Activated CD8-positive, alpha-beta T cell treated with anti-CD3 and anti-CD28 coated beads for 36 hours (primary cell): ENCODE results near the gene AGAP1. TPM values are rescaled to one million over a fixed set of nuclear protein-coding genes. Genes with fewer than 3 reads are reported as not detected.

ENCODE experiments used
- ATAC-seq: fragments of 200-7000 bp; cut with Tn5 transposase; one replicate; pipeline ENCODE4 v1.10.0; 2021; ENCODE audit warnings: mild to moderate bottlenecking, moderate library complexity
- CTCF ChIA-PET: fragments of 350-600 bp; sonication (Branson Sonifier 250); formaldehyde crosslinking; loops from one replicate; lab custom pipeline; 2021; ENCODE audit warnings: antibody characterized with exemption; lab: Charles Lee
- POLR2A ChIA-PET: fragments of 350-600 bp; sonication (Branson Sonifier 250); formaldehyde crosslinking; loops from one replicate; lab custom pipeline; 2021; ENCODE audit warnings: antibody characterized with exemption; lab: Charles Lee
- DNase-seq: peaks from one replicate; pipeline ENCODE4 v3.0.0-alpha.2; 2020
- H3K27ac Mint-ChIP-seq: one replicate; pipeline ENCODE4 v1.8.0; 2021; ENCODE audit warnings: mild to moderate bottlenecking, mixed read lengths
- H3K27me3 Mint-ChIP-seq: one replicate; pipeline ENCODE4 v1.8.0; 2021; ENCODE audit warnings: mixed read lengths
- H3K36me3 Mint-ChIP-seq: one replicate; pipeline ENCODE4 v1.8.0; 2021; ENCODE audit warnings: low read depth, mixed read lengths
- H3K4me1 Mint-ChIP-seq: one replicate; pipeline ENCODE4 v1.8.0; 2021; ENCODE audit warnings: low read depth, mixed read lengths
- H3K4me3 Mint-ChIP-seq: one replicate; pipeline ENCODE4 v1.8.0; 2021; ENCODE audit warnings: mild to moderate bottlenecking, moderate library complexity, mixed read lengths
- H3K9me3 Mint-ChIP-seq: one replicate; pipeline ENCODE4 v1.8.0; 2021; ENCODE audit warnings: mixed read lengths
- intact Hi-C: fragments of 100-400 bp; cut with micrococcal nuclease; formaldehyde crosslinking; loops from one replicate; pipeline ENCODE4 v1.10.0; 2022
- total RNA-seq, 2 experiments: library from RNA; stranded (reverse); gene quantifications; one replicate each; pipeline ENCODE4 v1.2.3, GENCODE V29; 2021
- TF ChIP-seq, protein P1 (sequence below): fragments of 200-600 bp; IDR thresholded peaks from one replicate; pipeline ENCODE4 v1.8.0; 2022; ENCODE audit warnings: antibody characterized with exemption, mild to moderate bottlenecking

Gene AGAP1
- total RNA-seq, 2 experiments from 2014 or later, result 2.5 to 2.9 TPM

DNA sequence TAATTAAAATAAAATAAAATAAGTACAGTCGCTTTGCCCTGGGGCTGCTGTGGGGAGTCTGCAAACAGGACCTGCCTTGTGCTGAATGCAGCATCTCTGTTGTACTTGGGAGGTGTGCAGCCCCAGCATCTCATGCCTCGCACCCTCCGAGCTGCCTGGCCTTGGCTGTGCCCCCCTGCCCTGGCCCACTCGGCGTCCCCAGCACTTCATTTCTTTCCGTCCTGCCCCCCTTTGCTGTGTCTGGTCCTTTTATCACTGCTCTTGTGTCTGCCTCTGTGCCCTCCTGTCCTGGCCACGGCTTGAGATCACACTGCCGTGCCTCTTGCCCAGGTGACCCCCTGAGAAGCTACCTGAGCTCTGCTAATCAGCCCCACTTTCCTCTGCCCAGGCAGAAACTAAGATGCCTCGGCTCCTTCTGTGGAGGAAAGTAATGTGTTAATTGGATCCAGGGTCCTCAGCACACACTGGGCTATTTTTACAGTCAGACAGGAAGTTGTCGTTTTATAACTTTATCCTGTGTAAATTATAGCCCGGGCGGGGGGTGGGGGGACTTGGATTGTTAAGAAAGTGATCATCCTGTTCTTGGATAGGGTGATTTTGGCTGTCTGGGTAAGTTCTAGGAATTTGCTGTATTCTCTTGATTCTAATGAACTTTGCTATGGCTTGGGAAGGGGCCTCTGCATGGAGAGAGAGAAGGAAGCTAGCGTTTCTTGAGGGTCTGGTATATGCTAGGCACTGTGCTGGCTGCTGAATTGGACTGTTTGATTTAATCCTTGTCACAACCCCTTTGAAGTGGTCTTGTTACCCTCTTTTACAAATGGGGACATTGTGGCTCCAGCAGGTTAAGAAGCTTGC, 69.4 kb downstream of the AGAP1 start:
- DNase-seq, result no peak
- Mint-ChIP-seq H3K27ac (no peak overlapping the region), H3K27me3 (peaks cover 19% of the 10 kb centered on the region), H3K4me1 (peaks cover 3% of the 10 kb centered on the region), H3K4me3 (no peak overlapping the region), H3K9me3 (no peaks in the 10 kb centered on the region), H3K36me3 (no peaks in the 10 kb centered on the region)
- ChIA-PET POLR2A (interaction anchor here (0.6 kb wide), 1 partner anchor 634 kb away, joined by 3 read pairs; no protein-coding TSS in a partner anchor), CTCF (no interaction called here)
- TF ChIP-seq, protein P1, sequence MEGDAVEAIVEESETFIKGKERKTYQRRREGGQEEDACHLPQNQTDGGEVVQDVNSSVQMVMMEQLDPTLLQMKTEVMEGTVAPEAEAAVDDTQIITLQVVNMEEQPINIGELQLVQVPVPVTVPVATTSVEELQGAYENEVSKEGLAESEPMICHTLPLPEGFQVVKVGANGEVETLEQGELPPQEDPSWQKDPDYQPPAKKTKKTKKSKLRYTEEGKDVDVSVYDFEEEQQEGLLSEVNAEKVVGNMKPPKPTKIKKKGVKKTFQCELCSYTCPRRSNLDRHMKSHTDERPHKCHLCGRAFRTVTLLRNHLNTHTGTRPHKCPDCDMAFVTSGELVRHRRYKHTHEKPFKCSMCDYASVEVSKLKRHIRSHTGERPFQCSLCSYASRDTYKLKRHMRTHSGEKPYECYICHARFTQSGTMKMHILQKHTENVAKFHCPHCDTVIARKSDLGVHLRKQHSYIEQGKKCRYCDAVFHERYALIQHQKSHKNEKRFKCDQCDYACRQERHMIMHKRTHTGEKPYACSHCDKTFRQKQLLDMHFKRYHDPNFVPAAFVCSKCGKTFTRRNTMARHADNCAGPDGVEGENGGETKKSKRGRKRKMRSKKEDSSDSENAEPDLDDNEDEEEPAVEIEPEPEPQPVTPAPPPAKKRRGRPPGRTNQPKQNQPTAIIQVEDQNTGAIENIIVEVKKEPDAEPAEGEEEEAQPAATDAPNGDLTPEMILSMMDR, result no peak
- no peak for ATAC-seq
- intact Hi-C loops, result no loop called here

DNA sequence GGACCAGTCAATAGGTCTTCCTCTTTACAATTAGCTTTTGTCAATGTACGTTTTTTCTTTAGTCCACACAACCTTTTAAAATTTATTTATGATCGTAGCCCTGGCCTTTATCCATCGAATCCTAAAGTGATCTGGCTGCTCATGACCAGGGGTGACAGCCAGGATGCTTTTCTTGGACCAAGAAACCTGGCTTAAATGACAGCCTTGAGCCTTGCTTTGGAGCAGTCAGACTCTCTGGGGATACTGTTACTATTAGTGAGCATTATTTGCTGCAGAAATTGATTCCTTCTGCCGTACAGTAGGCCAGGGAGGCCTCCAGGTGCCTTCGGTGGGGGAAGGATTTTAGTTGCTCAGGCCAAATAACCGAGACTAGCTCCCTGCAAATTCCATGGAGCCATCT, 70.2 kb downstream of the AGAP1 start:
- H3K36me3 Mint-ChIP-seq, result no peaks in the 10 kb centered on the region
- H3K27me3 Mint-ChIP-seq, result peaks cover 19% of the 10 kb centered on the region
- no peak for DNase-seq
- CTCF ChIA-PET, result no interaction called here
- no peak overlapping the region for H3K27ac Mint-ChIP-seq
- intact Hi-C loops, result no loop called here
- H3K4me1 Mint-ChIP-seq, result peaks cover 3% of the 10 kb centered on the region
- TF ChIP-seq, protein P1, result no peak
- no peak overlapping the region for H3K4me3 Mint-ChIP-seq
- POLR2A ChIA-PET, result interaction anchor here (0.6 kb wide), 2 partner anchors 123 to 634 kb away, joined by 3 to 5 read pairs; no protein-coding TSS in a partner anchor
- no peak for ATAC-seq
- H3K9me3 Mint-ChIP-seq, result no peaks in the 10 kb centered on the region

DNA sequence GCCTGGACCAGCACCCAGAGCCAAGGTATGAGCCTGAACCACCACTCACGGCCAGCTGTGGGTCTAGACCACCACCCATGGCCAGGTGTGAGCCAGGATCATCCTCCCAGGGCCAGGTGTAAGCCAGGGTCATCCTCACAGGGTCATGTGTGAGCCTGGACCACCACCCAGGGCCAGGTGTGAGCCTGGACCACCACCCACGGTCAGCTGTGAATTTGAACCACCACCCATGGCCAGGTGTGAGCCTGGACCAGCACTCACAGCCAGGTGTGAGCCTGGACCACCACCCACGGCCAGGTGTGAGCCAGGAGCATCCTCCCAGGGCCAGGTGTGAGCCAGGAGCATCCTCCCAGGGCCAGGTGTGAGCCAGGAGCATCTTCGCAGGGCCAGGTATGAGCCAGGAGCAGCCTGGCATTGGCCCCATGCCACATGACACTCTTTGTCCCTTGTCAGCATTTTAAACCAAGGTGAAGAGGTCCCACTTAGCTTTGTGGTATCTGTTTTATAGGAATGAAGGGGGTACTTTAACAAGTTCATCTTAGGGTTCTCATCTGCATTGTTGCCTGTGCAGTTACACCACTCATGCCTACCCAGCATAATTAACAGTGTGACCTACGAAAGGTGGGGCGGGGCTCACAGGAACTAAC, 71.2 kb downstream of the AGAP1 start:
- H3K4me1 Mint-ChIP-seq, result no peaks in the 10 kb centered on the region
- DNase-seq, result no peak
- intact Hi-C loops, result no loop called here
- TF ChIP-seq, protein P1, result no peak
- ChIA-PET POLR2A (interaction anchor here (0.6 kb wide), 1 partner anchor 124 kb away, joined by 5 read pairs; no protein-coding TSS in a partner anchor), CTCF (no interaction called here)
- ATAC-seq, result no peak
- no peak overlapping the region for H3K27ac Mint-ChIP-seq
- no peaks in the 10 kb centered on the region for H3K9me3 Mint-ChIP-seq
- no peak overlapping the region for H3K4me3 Mint-ChIP-seq
- H3K36me3 Mint-ChIP-seq, result no peaks in the 10 kb centered on the region
- H3K27me3 Mint-ChIP-seq, result peaks cover 19% of the 10 kb centered on the region

DNA sequence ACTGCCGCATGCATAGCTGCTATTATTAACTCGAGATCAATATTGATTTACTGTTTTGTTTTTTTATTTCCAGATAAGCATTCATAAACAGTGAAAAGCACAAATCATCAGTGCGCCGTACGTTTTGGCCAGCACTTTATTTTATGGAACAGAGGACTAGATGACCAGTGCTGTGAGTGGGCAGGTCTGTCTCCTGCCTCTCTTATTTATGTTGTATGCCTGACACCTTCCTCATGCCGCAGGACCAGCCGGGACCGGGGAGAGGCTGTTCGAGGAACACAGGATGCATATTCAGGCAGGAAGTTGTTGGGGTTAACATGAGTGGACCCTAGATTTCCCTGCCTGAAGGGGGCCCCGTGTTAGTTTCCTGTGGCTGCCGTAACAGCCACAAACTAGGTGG, 72.6 kb downstream of the AGAP1 start:
- intact Hi-C loops, result no loop called here
- Mint-ChIP-seq H3K27ac (no peak overlapping the region), H3K9me3 (no peaks in the 10 kb centered on the region), H3K27me3 (peaks cover 19% of the 10 kb centered on the region), H3K4me1 (no peaks in the 10 kb centered on the region), H3K36me3 (no peaks in the 10 kb centered on the region), H3K4me3 (no peak overlapping the region)
- ATAC-seq (no peak), DNase-seq (no peak)
- CTCF ChIA-PET, result no interaction called here
- TF ChIP-seq, protein P1, result no peak
- POLR2A ChIA-PET, result no interaction called here
